Lung (tissue), 12 donors: ENCODE data around the gene FBXO31. TPM values are rescaled to one million over a fixed set of nuclear protein-coding genes. Genes with fewer than 3 reads are reported as not detected.

Source experiments
- ATAC-seq: fragments of 200-7000 bp; cut with Tn5 transposase; one replicate; pipeline ENCODE4 v1.9.1; 2020; ENCODE audit warnings: moderate number of reproducible peaks; ENCODE audit not compliant: insufficient read depth, low FRiP score
- DNase-seq, 3 donors: peaks; one replicate each; pipeline ENCODE4 v3.0.0-alpha.2; 2013 to 2017
- H3K27ac ChIP-seq, 2 donors: one replicate each; pipeline ENCODE4 v1.5.1; 2013; ENCODE audit warnings: mild to moderate bottlenecking in 2 of 2, moderate library complexity in 2 of 2, control low read depth in 1 of 2, inconsistent platforms in 1 of 2, low read depth in 1 of 2, low read length in 1 of 2
- H3K27me3 ChIP-seq, 3 donors: one replicate each; pipeline ENCODE4 v1.5.1; 2013; ENCODE audit warnings: low read length in 2 of 3; ENCODE audit not compliant: control insufficient read depth in 3 of 3, insufficient read depth in 3 of 3
- H3K36me3 ChIP-seq, 4 donors: one replicate each; pipeline ENCODE4 v1.5.1; 2013; ENCODE audit warnings: low read length in 4 of 4, mild to moderate bottlenecking in 1 of 4, moderate library complexity in 1 of 4; ENCODE audit not compliant: control insufficient read depth in 4 of 4, insufficient read depth in 4 of 4
- H3K4me1 ChIP-seq, 5 donors: one replicate each; pipeline ENCODE4 v1.5.1; 2013; ENCODE audit warnings: low read length in 5 of 5, mild to moderate bottlenecking in 2 of 5, moderate library complexity in 1 of 5; ENCODE audit not compliant: control insufficient read depth in 5 of 5, insufficient read depth in 5 of 5
- H3K4me3 ChIP-seq: one replicate; pipeline ENCODE4 v1.5.1; 2013; ENCODE audit warnings: mild to moderate bottlenecking, control low read depth, moderate library complexity
- H3K9ac ChIP-seq, 2 donors: one replicate each; pipeline ENCODE4 v1.5.1; 2013; ENCODE audit warnings: low read length in 2 of 2, control low read depth in 1 of 2; ENCODE audit not compliant: insufficient read depth in 1 of 2
- H3K9me3 ChIP-seq, 4 donors: one replicate each; pipeline ENCODE4 v1.5.1; 2013; ENCODE audit warnings: low read length in 3 of 4, mild to moderate bottlenecking in 1 of 4, moderate library complexity in 1 of 4; ENCODE audit not compliant: control insufficient read depth in 4 of 4, insufficient read depth in 3 of 4
- CTCF ChIP-seq: IDR thresholded peaks from 2 replicates; pipeline ENCODE4 v1.5.1; 2012; ENCODE audit warnings: mild to moderate bottlenecking; ENCODE audit errors: control extremely low read depth, extremely low read depth
- WGBS, 2 donors: extraction: QIAGEN DNeasy Blood & Tissue Kit; methylation state at CpG; one replicate each; pipeline ENCODE4 v1.1.7; 2013; 5-methylcytosine and 5-hydroxymethylcytosine counted together
- polyA plus RNA-seq, 2 donors: library from polyadenylated mRNA; stranded (reverse); fragments of 200-250 nt; gene quantifications; one replicate each; pipeline ENCODE4 v1.2.1, GENCODE V29; 2013
- total RNA-seq, 2 donors: library from RNA; depleted of rRNA in 1 of 2; stranded (reverse); fragments of >200 nt in 1 of 2; gene quantifications; one replicate each; pipeline ENCODE4 v1.2.1, GENCODE V29; 2014 to 2021
- donor health status: control.
- donor health status: control.
- donor health status: Bipolar disorder and iron deficiency.
- donor health status: healthy.
- donor health status: DM: yes; HTN: yes; CAD: no.

The FBXO31 gene
- total and polyA plus RNA-seq, 4 donors, result 10.1 to 35.1 (median 23.2) TPM

GRCh38 chr16:87358696-87359095 lies 24.9 kb downstream of the FBXO31 start:
- no peak for ATAC-seq
- H3K36me3 ChIP-seq, result peaks cover 12 to 28% (median 20%) of the 10 kb centered on the region in 4 donors
- no peak for DNase-seq

GRCh38 chr16:87358250-87358649 lies 25.3 kb downstream of the FBXO31 start:
- Histone ChIP-seq H3K27ac (no peak overlapping the region), H3K4me1 (peaks cover 0 to 6% (median under 1%) of the 10 kb centered on the region in 5 donors), H3K36me3 (peaks cover 12 to 28% (median 20%) of the 10 kb centered on the region in 4 donors), H3K4me3 (no peak overlapping the region), H3K9ac (no peak overlapping the region), H3K27me3 (no peaks in the 10 kb centered on the region), H3K9me3 (peaks cover 0 to 2% (median 0%) of the 10 kb centered on the region in 4 donors)
- ATAC-seq (no peak), DNase-seq (no peak)
- no peak for TF ChIP-seq CTCF
- 95 to 97% methylated on average over 17 of the region's 17 CpGs for WGBS, 2 donors

More at GRCh38 chr16:87358696-87359095, 24.9 kb downstream of the FBXO31 start:
- no peak for TF ChIP-seq CTCF
- H3K27ac ChIP-seq, result no peak overlapping the region
- no peaks in the 10 kb centered on the region for H3K27me3 ChIP-seq
- H3K4me1 ChIP-seq, result peaks cover 0 to 10% (median 2%) of the 10 kb centered on the region in 5 donors
- no peak overlapping the region for H3K9ac ChIP-seq
- H3K4me3 ChIP-seq, result no peak overlapping the region
- H3K9me3 ChIP-seq, result peaks cover 0 to 2% (median 0%) of the 10 kb centered on the region in 4 donors
- 93 to 94% methylated on average over 9 of the region's 9 CpGs for WGBS, 2 donors

- Histone ChIP-seq H3K36me3 (peaks cover 12 to 25% (median 19%) of the 10 kb centered on the region in 4 donors), H3K4me3 (no peak overlapping the region), H3K27ac (no peak overlapping the region), H3K4me1 (peaks cover 0 to 5% (median under 1%) of the 10 kb centered on the region in 5 donors), H3K9me3 (peaks cover 0 to 2% (median 0%) of the 10 kb centered on the region in 4 donors), H3K27me3 (no peaks in the 10 kb centered on the region), H3K9ac (no peak overlapping the region)
- no peak for DNase-seq
- no peak for ATAC-seq
- 94 to 97% methylated on average over 8 of the region's 8 CpGs for WGBS, 2 donors
- no peak for TF ChIP-seq CTCF
These were observed 27.1 kb downstream of the FBXO31 start for GRCh38 chr16:87356491-87356853.

- TF ChIP-seq CTCF, result no peak
- Histone ChIP-seq H3K4me3 (no peak overlapping the region), H3K27ac (no peak overlapping the region), H3K36me3 (peaks cover 0 to 11% (median 3%) of the 10 kb centered on the region in 4 donors), H3K27me3 (no peaks in the 10 kb centered on the region), H3K4me1 (peaks cover 0 to 9% (median 0%) of the 10 kb centered on the region in 5 donors), H3K9me3 (no peaks in the 10 kb centered on the region), H3K9ac (no peak overlapping the region)
- 96 to 98% methylated on average over 17 of the region's 17 CpGs for WGBS, 2 donors
- DNase-seq (no peak), ATAC-seq (no peak)
These were observed 30.0 kb downstream of the FBXO31 start for GRCh38 chr16:87353613-87354012.
